Neural cell (in vitro differentiated cells): ENCODE results near the gene STK24. TPM values are rescaled to one million over a fixed set of nuclear protein-coding genes. Genes with fewer than 3 reads are reported as not detected.

Experiments used
- H2AFZ ChIP-seq: fragments of 200-600, 300-800 bp; sonication (generic), shearing (Covaris generic); 2 replicates; pipeline ENCODE4 v1.6.0; 2014; ENCODE audit warnings: low read depth, mild to moderate bottlenecking, antibody characterized with exemption, low read length, moderate library complexity
- H3F3A ChIP-seq: fragments of 200-600 bp; shearing (Covaris generic); 2 replicates; pipeline ENCODE4 v1.6.1; 2016; ENCODE audit warnings: mild to moderate bottlenecking, moderate library complexity, mixed read lengths, antibody characterized with exemption, low read length; ENCODE audit not compliant: insufficient read depth, poor library complexity, severe bottlenecking
- H3K27ac ChIP-seq: fragments of 200-600, 300-800 bp; sonication (generic), shearing (Covaris generic); 2 replicates; pipeline ENCODE4 v1.5.1; 2014; ENCODE audit warnings: mild to moderate bottlenecking, low read length, moderate library complexity
- H3K27me3 ChIP-seq: fragments of 300-800, 200-600 bp; sonication (generic), shearing (Covaris generic); 2 replicates; pipeline ENCODE4 v1.6.0; 2014; ENCODE audit warnings: mild to moderate bottlenecking, low read depth, low read length, moderate library complexity; ENCODE audit not compliant: insufficient read depth
- H3K36me3 ChIP-seq: fragments of 300-800, 200-600 bp; sonication (generic), shearing (Covaris generic); 2 replicates; pipeline ENCODE4 v1.5.1; 2014; ENCODE audit warnings: mild to moderate bottlenecking, antibody characterized with exemption, low read length, moderate library complexity; ENCODE audit not compliant: insufficient read depth
- H3K4me2 ChIP-seq: fragments of 300-800, 200-600 bp; sonication (generic), shearing (Covaris generic); 2 replicates; pipeline ENCODE4 v1.6.0; 2014; ENCODE audit warnings: mild to moderate bottlenecking, low read length
- H3K4me3 ChIP-seq: fragments of 300-800, 200-600 bp; sonication (generic), shearing (Covaris generic); 2 replicates; pipeline ENCODE4 v1.5.1; 2014; ENCODE audit warnings: mild to moderate bottlenecking, low read length, moderate library complexity
- H3K79me2 ChIP-seq: fragments of 200-600 bp; shearing (Covaris generic); replicated peaks from 2 replicates; pipeline ENCODE4 v1.6.0; 2014; ENCODE audit warnings: mild to moderate bottlenecking, low read length, moderate library complexity; ENCODE audit not compliant: insufficient read depth
- H3K9ac ChIP-seq: fragments of 300-800, 200-600 bp; sonication (generic), shearing (Covaris generic); 2 replicates; pipeline ENCODE4 v1.6.1; 2016; ENCODE audit warnings: mild to moderate bottlenecking, low read length, mixed read lengths
- H3K9me2 ChIP-seq: fragments of 200-600 bp; shearing (Covaris generic); 2 replicates; pipeline ENCODE4 v1.6.1; 2016; ENCODE audit warnings: mild to moderate bottlenecking, low read length, mixed read lengths; ENCODE audit not compliant: insufficient read depth
- H3K9me3 ChIP-seq: fragments of 200-600, 300-800 bp; sonication (generic), shearing (Covaris generic); 2 replicates; pipeline ENCODE4 v1.6.1; 2016; ENCODE audit warnings: mild to moderate bottlenecking, mixed run types, low read length, moderate library complexity, mixed read lengths
- H4K20me1 ChIP-seq: fragments of 200-600 bp; shearing (Covaris generic); 2 replicates; pipeline ENCODE4 v1.6.1; 2016; ENCODE audit warnings: mild to moderate bottlenecking, mixed run types; ENCODE audit not compliant: insufficient read depth
- EP300 ChIP-seq: fragments of 450-650 bp; conservative IDR thresholded peaks from 2 replicates; pipeline ENCODE4 v1.6.1; 2014; ENCODE audit warnings: antibody characterized with exemption, mild to moderate bottlenecking, moderate library complexity; ENCODE audit not compliant: poor library complexity, severe bottlenecking
- EZH2 ChIP-seq: fragments of 200-600, 300-800 bp; shearing (Covaris generic), sonication (generic); IDR thresholded peaks from 2 replicates; pipeline ENCODE4 v1.6.1; 2014; ENCODE audit warnings: antibody characterized with exemption, low read length, borderline replicate concordance, mild to moderate bottlenecking; ENCODE audit not compliant: insufficient read depth, poor library complexity, severe bottlenecking
- MXI1 ChIP-seq: fragments of 450-650 bp; conservative IDR thresholded peaks from 2 replicates; pipeline ENCODE4 v1.6.1; 2014; ENCODE audit warnings: antibody characterized with exemption, mild to moderate bottlenecking; ENCODE audit not compliant: poor library complexity, severe bottlenecking
- POLR2AphosphoS5 ChIP-seq: IDR thresholded peaks from 2 replicates; pipeline ENCODE4 v1.6.1; 2012
- RAD21 ChIP-seq: fragments of 450-650 bp; conservative IDR thresholded peaks from 2 replicates; pipeline ENCODE4 v1.6.1; 2014; ENCODE audit warnings: antibody characterized with exemption, mild to moderate bottlenecking, moderate library complexity
- SMC3 ChIP-seq: fragments of 450-650 bp; conservative IDR thresholded peaks from 2 replicates; pipeline ENCODE4 v1.6.1; 2014; ENCODE audit warnings: antibody characterized with exemption, mild to moderate bottlenecking, moderate library complexity; ENCODE audit not compliant: poor library complexity
- TAF1 ChIP-seq: IDR thresholded peaks from 2 replicates; pipeline ENCODE4 v1.6.1; 2012; ENCODE audit warnings: low read depth
- polyA plus RNA-seq: library from polyadenylated mRNA; depleted of rRNA; stranded (reverse); fragments of >200 nt; gene quantifications from 2 replicates; pipeline ENCODE4 v1.2.3, GENCODE V29; 2014
- TF ChIP-seq, protein P1 (sequence below): fragments of 450-650 bp; IDR thresholded peaks from 2 replicates; pipeline ENCODE4 v1.5.1; 2014; ENCODE audit warnings: antibody characterized with exemption, mild to moderate bottlenecking, moderate library complexity; ENCODE audit not compliant: poor library complexity, severe bottlenecking
- TF ChIP-seq, protein P2 (sequence below): IDR thresholded peaks from 2 replicates; pipeline ENCODE4 v1.6.1; 2012; ENCODE audit warnings: borderline replicate concordance

The STK24 gene
- polyA plus RNA-seq, 1 donor from 2014 or later: 66.0 TPM

DNA sequence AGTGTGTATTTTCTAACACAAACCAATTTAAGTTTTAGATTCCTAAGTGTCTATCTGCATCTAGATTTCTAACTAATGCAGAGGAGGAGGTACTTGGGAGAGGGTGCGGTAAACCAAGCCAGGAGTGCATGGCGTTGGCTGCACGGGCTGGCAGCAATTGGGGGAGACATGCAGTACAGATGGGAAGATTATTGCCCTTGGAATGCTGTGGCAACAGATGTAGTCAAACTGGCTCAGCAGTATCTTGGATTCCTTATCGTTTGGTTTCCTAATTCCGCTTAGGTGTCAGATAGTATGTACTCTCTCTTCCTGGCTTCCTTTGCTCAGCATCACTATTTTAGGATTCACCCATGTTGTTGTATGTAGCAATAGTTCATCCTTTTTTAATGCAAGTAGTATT is 29.4 kb upstream of the STK24 start:
- H3K9me3 ChIP-seq: no peaks in the 10 kb centered on the region

DNA sequence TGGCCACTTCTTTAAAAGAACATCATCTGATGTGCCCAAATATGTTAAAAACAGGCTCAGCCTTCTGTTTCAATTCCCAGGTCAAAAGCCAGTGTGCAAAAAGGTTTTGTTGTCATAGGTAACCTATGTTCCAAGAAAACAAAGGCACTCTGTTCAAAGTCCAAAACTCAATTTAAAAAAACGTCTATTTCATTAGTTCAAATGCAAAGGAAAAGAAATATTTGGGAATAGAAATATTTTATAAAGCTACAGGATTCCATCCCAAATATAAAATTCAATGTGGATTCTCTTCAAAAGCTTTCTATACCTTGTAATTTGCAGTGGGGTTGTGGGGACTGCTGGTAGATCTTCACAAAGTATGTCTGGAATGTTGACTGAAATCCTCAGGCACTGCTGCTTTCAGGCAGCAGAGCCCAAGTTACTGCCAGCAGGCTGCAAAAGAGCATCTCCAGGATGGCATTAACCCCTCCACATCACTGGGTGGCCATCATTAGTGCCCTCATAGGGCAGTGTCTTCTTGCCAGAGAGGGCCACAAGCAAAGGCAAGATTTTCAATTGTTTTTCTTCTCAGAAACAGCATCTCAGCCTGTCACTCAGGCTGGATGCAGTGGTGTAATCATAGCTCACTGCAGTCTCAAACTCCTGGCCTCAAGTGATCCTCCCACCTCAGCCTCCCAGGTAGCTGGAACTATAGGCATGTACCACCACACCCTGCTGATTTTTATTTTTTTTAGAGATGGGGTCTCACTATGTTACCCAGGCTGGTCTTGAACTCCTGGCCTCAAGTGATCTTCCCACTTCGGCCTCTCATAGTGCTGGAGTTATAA is 22.8 kb upstream of the STK24 start:
- no peak overlapping the region for H3K4me3 ChIP-seq
- TF ChIP-seq SMC3 (no peak), EP300 (no peak), EZH2 (no peak), POLR2AphosphoS5 (no peak), MXI1 (no peak), TAF1 (no peak), RAD21 (no peak)
- TF ChIP-seq, protein P1, sequence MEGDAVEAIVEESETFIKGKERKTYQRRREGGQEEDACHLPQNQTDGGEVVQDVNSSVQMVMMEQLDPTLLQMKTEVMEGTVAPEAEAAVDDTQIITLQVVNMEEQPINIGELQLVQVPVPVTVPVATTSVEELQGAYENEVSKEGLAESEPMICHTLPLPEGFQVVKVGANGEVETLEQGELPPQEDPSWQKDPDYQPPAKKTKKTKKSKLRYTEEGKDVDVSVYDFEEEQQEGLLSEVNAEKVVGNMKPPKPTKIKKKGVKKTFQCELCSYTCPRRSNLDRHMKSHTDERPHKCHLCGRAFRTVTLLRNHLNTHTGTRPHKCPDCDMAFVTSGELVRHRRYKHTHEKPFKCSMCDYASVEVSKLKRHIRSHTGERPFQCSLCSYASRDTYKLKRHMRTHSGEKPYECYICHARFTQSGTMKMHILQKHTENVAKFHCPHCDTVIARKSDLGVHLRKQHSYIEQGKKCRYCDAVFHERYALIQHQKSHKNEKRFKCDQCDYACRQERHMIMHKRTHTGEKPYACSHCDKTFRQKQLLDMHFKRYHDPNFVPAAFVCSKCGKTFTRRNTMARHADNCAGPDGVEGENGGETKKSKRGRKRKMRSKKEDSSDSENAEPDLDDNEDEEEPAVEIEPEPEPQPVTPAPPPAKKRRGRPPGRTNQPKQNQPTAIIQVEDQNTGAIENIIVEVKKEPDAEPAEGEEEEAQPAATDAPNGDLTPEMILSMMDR: no peak
- TF ChIP-seq, protein P2, sequence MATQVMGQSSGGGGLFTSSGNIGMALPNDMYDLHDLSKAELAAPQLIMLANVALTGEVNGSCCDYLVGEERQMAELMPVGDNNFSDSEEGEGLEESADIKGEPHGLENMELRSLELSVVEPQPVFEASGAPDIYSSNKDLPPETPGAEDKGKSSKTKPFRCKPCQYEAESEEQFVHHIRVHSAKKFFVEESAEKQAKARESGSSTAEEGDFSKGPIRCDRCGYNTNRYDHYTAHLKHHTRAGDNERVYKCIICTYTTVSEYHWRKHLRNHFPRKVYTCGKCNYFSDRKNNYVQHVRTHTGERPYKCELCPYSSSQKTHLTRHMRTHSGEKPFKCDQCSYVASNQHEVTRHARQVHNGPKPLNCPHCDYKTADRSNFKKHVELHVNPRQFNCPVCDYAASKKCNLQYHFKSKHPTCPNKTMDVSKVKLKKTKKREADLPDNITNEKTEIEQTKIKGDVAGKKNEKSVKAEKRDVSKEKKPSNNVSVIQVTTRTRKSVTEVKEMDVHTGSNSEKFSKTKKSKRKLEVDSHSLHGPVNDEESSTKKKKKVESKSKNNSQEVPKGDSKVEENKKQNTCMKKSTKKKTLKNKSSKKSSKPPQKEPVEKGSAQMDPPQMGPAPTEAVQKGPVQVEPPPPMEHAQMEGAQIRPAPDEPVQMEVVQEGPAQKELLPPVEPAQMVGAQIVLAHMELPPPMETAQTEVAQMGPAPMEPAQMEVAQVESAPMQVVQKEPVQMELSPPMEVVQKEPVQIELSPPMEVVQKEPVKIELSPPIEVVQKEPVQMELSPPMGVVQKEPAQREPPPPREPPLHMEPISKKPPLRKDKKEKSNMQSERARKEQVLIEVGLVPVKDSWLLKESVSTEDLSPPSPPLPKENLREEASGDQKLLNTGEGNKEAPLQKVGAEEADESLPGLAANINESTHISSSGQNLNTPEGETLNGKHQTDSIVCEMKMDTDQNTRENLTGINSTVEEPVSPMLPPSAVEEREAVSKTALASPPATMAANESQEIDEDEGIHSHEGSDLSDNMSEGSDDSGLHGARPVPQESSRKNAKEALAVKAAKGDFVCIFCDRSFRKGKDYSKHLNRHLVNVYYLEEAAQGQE: no peak
- H3K79me2 ChIP-seq: no peaks in the 10 kb centered on the region
- no peaks in the 10 kb centered on the region for H3K9me2 ChIP-seq
- H2AFZ ChIP-seq: no peak overlapping the region
- H3K27ac ChIP-seq: no peak overlapping the region
- no peak overlapping the region for H3K4me2 ChIP-seq
- H3K36me3 ChIP-seq: no peaks in the 10 kb centered on the region
- no peaks in the 10 kb centered on the region for H3F3A ChIP-seq
- H3K9ac ChIP-seq: no peak overlapping the region
- H3K9me3 ChIP-seq: no peaks in the 10 kb centered on the region
- no peaks in the 10 kb centered on the region for H4K20me1 ChIP-seq
- no peaks in the 10 kb centered on the region for H3K27me3 ChIP-seq

More for the DNA sequence above, 29.4 kb upstream of the STK24 start:
- H3K36me3 ChIP-seq: no peaks in the 10 kb centered on the region
- H3K27me3 ChIP-seq: no peaks in the 10 kb centered on the region
- no peak overlapping the region for H3K27ac ChIP-seq
- no peaks in the 10 kb centered on the region for H3F3A ChIP-seq
- no peaks in the 10 kb centered on the region for H4K20me1 ChIP-seq
- H3K9me2 ChIP-seq: no peaks in the 10 kb centered on the region
- no peaks in the 10 kb centered on the region for H3K79me2 ChIP-seq
- no peak overlapping the region for H3K4me2 ChIP-seq
- no peak overlapping the region for H3K4me3 ChIP-seq
- TF ChIP-seq, protein P2: no peak
- TF ChIP-seq POLR2AphosphoS5: no peak
- no peak for TF ChIP-seq TAF1
- no peak for TF ChIP-seq RAD21
- TF ChIP-seq, protein P1: no peak
- TF ChIP-seq MXI1: no peak
- no peak overlapping the region for H2AFZ ChIP-seq
- H3K9ac ChIP-seq: no peak overlapping the region
